D721Med (cell line): Measurements from ENCODE around the gene PITRM1.

ENCODE experiments used
- DNase-seq: peaks from one replicate; pipeline ENCODE4 v3.0.0; 2011; ENCODE audit warnings: low spot score; ENCODE audit not compliant: insufficient read length
- FAIRE-seq: peaks from 2 replicates; lab custom pipeline; 2011; peaks lifted over from hg19 to GRCh38; lab: Jason Lieb, UNC
- CTCF ChIP-seq: IDR thresholded peaks from 2 replicates; pipeline ENCODE4 v1.5.1; 2012; ENCODE audit warnings: mild to moderate bottlenecking, control low read depth; ENCODE audit not compliant: insufficient read depth; ENCODE audit errors: missing control alignments

Gene PITRM1

GRCh38 chr10:3122034-3122433 lies 50.5 kb downstream of the PITRM1 start:
- FAIRE-seq (no peak), DNase-seq (no peak)

GRCh38 chr10:3119796-3120459 lies 52.7 kb downstream of the PITRM1 start:
- peak; percentile 32 for TF ChIP-seq CTCF
- no peak for FAIRE-seq
- DNase-seq: no peak

More at GRCh38 chr10:3122034-3122433, 50.5 kb downstream of the PITRM1 start:
- TF ChIP-seq CTCF: no peak

- no peak for FAIRE-seq
- DNase-seq: no peak
- TF ChIP-seq CTCF: no peak
These were observed 53.9 kb downstream of the PITRM1 start for GRCh38 chr10:3118641-3119091.

- FAIRE-seq (no peak), DNase-seq (no peak)
- no peak for TF ChIP-seq CTCF
These were observed 55.1 kb downstream of the PITRM1 start for GRCh38 chr10:3117486-3117885.

- FAIRE-seq (no peak), DNase-seq (no peak)
- TF ChIP-seq CTCF: no peak
These were observed 56.0 kb downstream of the PITRM1 start for GRCh38 chr10:3116508-3117100.

- no peak for FAIRE-seq
- DNase-seq: no peak
- no peak for TF ChIP-seq CTCF
These were observed 56.9 kb downstream of the PITRM1 start for GRCh38 chr10:3115685-3116084.

- FAIRE-seq: no peak
- DNase-seq: no peak
- no peak for TF ChIP-seq CTCF
These were observed 59.2 kb downstream of the PITRM1 start for GRCh38 chr10:3113343-3113720.
